DMS53 (cell line): ENCODE results near the gene EXOSC7.
"Not testable (repeated sequence)": the region's sequence is repeated elsewhere in the genome, so short reads cannot be mapped to it uniquely, and the experiment has no call there.

Experiments
- DNase-seq: peaks from one replicate; lab custom pipeline; 2025; lab: John Stamatoyannopoulos, UW

Gene EXOSC7

GRCh38 chr3:44962621-44963393 is 13.2 kb upstream of the EXOSC7 start:
- no peak for DNase-seq

DNA sequence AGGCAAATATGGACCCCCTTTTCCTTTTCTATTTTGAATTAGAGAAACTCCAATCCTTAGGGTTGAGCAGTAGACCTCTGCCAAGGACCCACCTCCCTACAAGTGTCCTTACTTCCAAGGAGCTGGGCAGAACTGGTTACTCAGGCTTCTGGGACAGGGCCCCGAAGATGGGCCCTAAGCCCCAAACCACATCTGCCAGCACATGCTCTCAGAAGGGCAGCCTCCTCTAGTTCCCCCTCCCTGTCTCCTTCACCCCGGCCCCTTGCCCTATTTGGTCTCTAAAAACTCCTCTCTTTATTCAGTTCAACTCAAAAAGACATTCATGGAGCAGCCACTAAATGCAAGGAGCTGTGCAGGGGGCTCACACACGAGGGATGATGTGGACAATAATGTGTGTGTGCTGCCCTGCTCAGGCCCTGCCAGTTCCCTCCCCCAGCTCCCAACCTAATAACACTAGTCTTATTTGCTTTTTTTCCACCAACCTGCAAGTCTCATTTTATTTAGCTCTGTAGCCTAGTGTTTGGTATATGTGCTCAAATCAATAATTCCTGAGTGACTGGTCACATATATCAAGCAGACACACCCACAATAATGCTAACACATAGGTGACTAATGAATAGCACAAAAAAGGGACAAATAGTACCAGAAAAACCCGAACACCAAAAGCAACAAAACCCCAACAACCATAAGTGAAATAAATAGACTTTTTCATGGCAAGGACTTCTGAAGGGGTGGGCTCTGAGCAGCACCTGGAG is 12.3 kb upstream of the EXOSC7 start:
- no peak for DNase-seq

DNA sequence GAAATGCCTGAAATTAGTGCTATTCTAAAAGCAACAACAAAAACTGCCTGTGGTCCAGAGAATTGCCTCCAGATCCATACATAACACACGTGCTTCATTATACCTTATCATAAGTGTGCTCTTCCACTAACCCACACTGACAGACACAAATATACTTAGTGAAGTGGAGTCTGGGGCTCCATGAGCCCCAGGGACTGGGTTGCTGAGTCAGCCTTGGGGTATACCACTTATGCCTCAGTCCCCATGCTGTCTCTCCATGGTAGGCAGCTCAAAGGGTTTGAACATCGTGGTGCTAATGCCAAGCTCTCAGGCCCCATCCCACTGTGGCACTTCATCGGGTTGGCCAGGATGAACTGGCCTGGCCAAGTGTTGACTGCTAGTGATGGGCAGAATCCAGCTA is 10.9 kb upstream of the EXOSC7 start:
- DNase-seq: no peak

DNA sequence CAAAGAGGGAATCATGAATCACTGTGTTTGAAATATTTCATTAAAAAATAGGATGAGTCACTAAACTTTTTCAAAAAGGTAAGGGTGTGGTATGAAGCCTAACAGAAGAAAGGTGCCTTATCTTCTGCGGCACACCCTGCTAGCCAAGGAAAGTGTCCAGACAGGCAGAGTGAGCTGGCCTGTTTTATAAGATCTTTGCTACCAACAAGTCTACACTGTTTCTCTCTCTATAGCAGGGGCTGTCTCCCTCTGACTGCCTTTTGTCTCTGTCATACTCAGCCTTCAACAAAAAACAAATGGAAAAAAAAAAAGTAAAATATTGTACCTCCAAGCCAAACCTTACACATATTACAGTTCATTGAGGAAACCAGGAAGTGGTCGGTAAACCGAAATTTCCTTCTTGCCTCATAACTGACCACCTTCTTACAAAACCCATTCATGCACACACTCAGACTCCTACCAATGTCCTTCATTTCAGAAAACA is 9.2 kb upstream of the EXOSC7 start:
- DNase-seq: no peak

DNA sequence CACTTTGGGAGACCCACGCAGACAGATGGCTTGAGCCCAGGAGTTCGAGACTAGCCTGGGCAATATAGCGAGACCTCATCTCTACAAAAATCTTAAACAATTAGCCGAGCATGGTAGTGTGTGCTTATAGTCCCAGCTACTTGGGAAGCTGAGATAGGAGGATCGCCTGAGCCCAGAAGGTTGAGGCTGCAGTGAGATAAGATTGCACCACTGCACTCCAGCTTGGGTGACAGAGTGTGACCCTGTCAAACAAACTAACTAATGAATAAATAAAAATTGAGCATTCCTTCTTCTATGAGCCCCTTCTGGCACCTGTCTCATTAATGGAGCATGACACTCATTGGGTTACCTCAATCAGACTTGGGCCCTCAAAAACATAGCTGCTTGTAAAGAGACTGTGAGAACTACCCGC is 7.6 kb upstream of the EXOSC7 start:
- DNase-seq: no peak

GRCh38 chr3:44969154-44969827 is 6.8 kb upstream of the EXOSC7 start:
- no peak for DNase-seq

DNA sequence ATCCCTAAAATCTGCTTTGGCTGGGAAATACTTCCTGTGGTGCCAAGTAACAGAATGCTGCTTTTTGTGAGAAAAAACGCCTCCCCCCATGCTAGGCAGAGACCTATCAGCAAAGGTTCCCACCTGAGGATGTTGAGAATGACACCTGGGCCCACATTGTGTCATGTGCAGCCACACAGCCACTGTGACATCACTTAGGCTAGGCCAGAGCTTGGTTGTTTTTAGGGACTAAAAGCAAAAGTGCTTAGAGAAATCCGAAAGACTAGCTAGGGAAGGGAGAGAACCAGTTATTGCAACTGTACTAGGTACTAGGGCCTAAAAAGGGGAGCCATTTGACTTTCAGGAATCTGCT is 6.2 kb upstream of the EXOSC7 start:
- DNase-seq: no peak

DNA sequence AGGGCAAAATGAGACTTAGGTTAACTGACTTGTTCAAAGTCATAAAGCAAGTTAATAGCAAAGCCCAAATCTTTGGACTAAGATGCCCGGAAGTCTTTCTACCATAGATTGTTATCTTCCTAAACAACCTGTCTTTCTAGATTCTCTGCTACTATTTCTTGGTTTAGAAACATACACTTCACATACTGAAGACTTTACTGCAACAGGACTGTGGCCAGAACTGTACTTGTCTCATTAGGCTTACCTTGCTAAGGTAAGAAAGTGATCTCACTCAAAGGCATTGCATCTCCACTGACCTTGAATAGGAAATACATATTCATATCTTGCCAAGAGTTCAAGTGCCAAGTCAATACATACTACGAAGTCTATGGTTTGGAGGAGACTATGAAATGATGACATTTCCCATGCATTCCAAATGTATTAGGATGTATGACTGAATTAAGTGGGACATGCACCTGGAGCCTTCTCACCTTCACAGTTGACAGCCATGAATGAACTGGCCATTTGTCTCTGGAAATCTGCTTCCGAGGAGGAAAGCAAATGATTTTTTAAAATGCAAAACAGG is 5.0 kb upstream of the EXOSC7 start:
- DNase-seq: no peak

DNA sequence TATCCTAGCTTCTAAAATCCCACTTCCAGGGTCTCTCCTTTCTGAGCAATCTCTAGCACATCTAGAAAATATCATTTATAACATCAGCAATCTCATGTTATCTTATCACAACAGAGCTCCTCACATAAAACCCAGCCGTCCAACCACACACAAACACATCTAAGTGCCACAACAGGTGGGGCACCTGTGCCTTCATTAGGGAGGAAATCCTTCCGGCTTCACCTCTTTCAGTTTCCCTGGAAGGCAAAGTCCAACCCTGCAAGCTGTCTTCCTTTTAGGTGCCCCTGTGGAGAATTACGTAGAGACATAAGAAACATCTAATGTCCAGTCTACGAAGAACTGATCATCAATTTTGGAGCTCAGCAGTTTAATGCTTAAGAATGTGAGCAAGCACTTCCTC is 1.6 kb upstream of the EXOSC7 start:
- DNase-seq: no peak

GRCh38 chr3:44981220-44981619 is 5.2 kb downstream of the EXOSC7 start:
- DNase-seq: no peak

DNA sequence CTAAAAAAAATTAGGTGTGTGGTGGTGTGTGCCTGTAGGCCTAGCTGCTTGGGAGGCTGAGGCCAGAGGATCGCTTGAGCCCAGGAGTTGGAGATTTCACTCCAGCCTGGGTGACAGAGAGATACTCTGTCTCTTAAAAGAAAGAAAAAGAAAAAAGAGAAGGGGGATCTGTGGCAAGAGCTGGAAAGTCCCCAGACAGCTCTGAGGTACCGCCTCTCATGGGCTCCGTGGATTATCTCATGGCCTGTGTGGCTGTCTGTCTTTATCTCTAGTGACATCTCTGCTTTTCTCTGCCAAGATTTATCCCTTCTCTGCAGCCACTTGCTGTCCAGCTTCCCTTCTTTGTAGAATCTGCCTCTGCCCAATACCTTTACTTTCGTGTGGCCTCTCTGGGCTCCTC is 5.7 kb downstream of the EXOSC7 start:
- no peak for DNase-seq

- DNase-seq: no peak
Measured at GRCh38 chr3:44982817-44983216, 6.8 kb downstream of the EXOSC7 start.

GRCh38 chr3:44983484-44983941 is 7.5 kb downstream of the EXOSC7 start:
- peak; percentile 1 for DNase-seq

GRCh38 chr3:44984335-44984734 is 8.3 kb downstream of the EXOSC7 start:
- DNase-seq: no peak

DNA sequence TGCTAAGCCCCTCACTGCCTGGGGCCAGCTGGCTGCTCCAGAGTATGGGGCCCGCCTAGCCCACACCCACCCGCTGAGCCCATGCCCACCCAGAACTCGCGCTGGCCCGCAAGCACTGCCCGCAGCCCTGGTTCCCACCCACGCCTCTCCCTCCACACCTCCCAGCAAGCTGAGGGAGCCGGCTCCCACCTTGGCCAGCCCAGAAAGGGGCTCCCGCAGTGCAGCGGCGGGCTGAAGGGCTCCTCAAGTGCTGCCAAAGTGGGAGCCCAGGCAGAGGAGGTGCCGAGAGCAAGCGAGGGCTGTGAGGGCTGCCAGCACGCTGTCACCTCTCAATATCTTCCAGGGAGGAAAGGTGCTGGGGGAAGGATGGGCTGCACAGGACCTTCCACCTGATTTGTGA is 10.3 kb downstream of the EXOSC7 start:
- DNase-seq: not testable (repeated sequence)

DNA sequence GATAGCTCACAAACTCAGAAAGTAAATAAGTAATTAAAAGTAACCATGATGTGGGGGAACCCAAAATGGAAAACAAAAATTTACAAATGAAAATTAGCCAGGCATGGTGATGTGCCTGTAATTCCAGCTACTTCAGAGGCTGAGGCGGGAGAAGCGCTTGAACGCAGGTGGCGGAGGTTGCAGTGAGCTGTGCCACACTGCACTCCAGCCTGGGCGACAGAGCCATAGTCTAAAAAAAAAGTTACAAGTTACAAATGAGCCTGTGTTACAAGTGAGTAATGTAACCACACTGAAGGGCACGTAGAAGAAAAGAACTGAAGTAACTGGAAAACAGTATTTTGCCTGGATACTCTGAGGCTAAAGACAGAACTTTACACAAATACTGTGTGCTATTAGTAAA is 11.3 kb downstream of the EXOSC7 start:
- DNase-seq: no peak

GRCh38 chr3:44988073-44988472 is 12.0 kb downstream of the EXOSC7 start:
- no peak for DNase-seq

DNA sequence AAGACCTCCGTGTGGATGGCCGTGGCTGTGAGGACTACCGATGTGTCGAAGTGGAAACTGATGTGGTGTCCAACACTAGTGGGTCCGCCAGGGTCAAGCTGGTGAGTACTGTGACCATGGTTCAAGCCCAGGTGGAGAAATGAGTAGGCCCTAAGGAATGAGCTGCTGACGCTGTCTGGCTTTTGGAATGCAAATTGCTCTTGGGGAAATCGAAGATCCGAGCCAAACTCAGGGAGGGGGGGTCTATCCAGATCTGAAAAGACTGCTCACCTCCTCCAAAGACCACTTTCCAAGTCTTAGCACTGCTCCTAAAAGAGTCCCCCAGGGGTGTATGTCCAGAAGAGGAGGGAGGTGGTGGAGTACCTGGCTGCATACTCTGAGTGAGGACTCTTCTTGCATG is 13.1 kb downstream of the EXOSC7 start:
- no peak for DNase-seq

- no peak for DNase-seq
Measured at GRCh38 chr3:44989636-44990373, 13.8 kb downstream of the EXOSC7 start.

DNA sequence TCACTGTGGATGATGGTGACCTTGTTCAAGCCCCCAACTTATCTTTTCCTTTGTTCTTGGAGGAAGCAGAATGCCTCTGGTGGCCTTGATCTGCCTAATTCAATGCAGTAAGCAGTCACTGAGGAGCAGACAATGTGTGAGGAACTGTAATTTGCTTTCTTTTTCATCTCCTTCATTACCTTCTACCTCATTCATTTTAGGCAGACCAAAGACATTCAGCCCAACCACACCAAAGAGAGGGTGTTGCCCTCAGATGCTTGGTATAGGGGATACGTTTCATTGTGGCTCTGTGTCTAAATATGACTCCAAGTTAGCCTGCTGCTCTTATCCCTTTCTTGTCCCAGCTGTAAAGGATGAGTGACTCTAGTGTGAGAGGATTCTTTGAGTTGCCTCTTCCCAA is 15.3 kb downstream of the EXOSC7 start:
- no peak for DNase-seq

DNA sequence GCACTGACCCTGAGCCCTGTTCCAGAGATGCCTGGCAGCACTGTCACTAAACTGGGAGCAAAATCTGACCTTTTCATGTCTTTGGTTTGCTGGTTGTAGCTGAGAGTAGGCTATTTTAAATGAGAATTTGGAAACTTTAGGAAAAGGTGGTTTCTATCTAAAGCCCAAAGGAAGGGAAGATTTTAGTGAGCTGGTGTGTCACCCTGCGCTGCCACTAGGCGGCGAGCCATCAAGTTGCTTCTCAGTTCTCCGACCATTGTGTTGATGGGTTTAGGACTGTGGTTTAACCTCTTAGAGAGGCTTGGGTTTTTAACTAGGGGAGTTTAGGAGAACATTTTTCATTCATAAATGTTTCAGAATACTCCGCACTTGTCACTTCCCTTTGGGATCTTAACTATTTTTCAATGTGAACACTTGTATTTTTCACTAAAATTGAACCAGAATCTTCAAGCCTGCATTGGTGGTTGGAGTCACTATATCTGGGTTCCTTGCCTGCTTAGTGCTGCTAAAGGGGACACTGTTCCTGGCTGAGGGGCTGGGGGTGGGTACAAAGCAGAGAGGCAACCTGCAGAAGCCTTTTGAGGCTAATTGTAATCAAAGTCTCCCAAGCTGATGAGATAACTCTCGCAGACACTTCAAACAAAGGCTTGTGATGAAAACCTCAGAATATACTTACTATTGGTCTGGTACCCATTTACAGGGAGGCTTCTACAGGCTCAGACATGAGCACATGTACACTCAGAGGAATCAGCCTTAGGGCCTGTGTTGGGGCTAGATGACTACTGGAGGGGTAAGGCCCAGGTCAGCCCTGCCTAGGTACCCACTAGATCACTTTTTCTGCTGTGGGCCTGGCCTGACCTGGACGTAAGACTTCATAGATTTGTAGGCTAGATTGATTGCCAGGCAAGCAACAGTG is 16.8 kb downstream of the EXOSC7 start:
- peak; percentile 10 for DNase-seq
